ENCODE data around the gene ANKRD7.

The ANKRD7 gene

GRCh38 chr7:118195837-118196474 is 28.5 kb upstream of the ANKRD7 start:
- no peak overlapping the region for H3K9ac ChIP-seq (ENCODE audit: low read length)
- H3K27me3 ChIP-seq (replicated peaks; ENCODE audit: control insufficient read depth, insufficient read depth, low read length) = no peaks in the 10 kb centered on the region
- no peaks in the 10 kb centered on the region for H3K9me3 ChIP-seq (ENCODE audit: control insufficient read depth, low read length)
- H3K4me1 ChIP-seq (ENCODE audit: control insufficient read depth, insufficient read depth, low read length) = no peaks in the 10 kb centered on the region
- peak; percentile 84 for DNase-seq (ENCODE audit: low read depth)
- no peak overlapping the region for H3K4me3 ChIP-seq (ENCODE audit: low read length)
- peaks cover 29% of the 10 kb centered on the region for H3K36me3 ChIP-seq (ENCODE audit: control insufficient read depth, insufficient read depth, low read length, severe bottlenecking)

DNA sequence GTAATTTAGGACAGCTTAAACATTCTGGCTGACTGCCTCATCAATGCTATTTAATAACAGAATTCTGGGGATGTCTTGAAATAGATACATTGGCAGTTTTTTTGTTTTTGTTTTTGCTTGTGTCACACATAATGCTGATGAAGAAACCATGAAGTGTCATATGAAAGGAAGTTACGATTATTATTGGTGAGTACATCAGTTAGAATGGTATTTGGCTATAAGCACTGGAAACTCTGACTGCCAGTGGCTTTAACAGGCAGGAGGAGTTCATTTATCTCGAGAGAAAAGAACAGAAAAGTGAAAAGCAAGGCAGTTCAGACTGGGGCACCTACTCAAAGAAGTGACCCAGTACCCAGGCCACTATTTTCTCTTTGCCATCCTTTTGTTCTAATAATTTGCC is 22.4 kb upstream of the ANKRD7 start:
- Histone ChIP-seq H3K9ac (ENCODE audit: low read length) (no peak overlapping the region), H3K9me3 (ENCODE audit: control insufficient read depth, low read length) (no peaks in the 10 kb centered on the region), H3K27me3 (replicated peaks; ENCODE audit: control insufficient read depth, insufficient read depth, low read length) (no peaks in the 10 kb centered on the region), H3K4me3 (ENCODE audit: low read length) (no peak overlapping the region), H3K36me3 (ENCODE audit: control insufficient read depth, insufficient read depth, low read length, severe bottlenecking) (no peaks in the 10 kb centered on the region), H3K4me1 (ENCODE audit: control insufficient read depth, insufficient read depth, low read length) (peaks cover 7% of the 10 kb centered on the region)
- DNase-seq (ENCODE audit: low read depth) = no peak

DNA sequence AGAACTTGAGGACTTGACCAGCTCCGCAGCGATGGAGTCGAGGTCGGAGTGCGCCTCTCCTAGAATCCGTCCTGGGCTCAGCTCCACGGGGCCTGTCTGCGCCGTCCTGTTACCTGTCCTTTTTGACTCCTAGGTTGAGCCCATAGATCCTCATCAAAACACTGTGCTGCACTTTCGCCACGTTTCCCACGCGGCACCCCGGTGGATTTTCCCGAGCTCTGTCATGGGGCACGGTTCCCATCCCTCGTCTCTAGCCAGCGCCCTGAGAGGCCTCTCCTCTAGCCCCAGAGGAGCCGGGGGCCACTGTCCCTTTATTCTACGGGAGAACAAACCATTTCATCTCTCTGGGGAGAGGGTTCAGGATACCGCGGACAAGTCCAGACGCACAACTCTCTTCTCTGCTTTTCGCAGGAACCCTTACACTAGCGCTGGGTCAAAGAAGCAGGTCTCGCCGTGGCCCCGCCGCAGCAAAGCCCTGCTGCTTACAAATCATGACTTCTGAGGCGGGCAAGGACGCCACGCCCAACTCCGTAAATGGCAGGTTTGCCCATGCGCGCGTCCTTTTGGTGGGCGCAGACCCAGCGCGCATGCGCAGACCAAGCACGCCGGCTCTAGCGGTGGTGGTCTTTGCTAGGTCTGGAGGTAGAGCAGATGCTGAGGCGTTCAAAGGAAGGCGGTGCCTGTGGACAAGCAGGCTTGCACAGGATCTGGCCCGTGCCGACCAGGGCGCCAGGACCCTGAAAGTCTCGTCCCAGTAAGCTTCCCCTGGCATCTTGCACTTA is 10.3 kb upstream of the ANKRD7 start:
- peak; percentile 82 for DNase-seq (ENCODE audit: low read depth)
- no peaks in the 10 kb centered on the region for H3K27me3 ChIP-seq (replicated peaks; ENCODE audit: control insufficient read depth, insufficient read depth, low read length)
- peak overlapping the region; percentile 93 for H3K4me3 ChIP-seq (ENCODE audit: low read length)
- H3K36me3 ChIP-seq (ENCODE audit: control insufficient read depth, insufficient read depth, low read length, severe bottlenecking) = no peaks in the 10 kb centered on the region
- H3K9me3 ChIP-seq (ENCODE audit: control insufficient read depth, low read length) = no peaks in the 10 kb centered on the region
- H3K9ac ChIP-seq (ENCODE audit: low read length) = peak overlapping the region; percentile 87
- H3K4me1 ChIP-seq (ENCODE audit: control insufficient read depth, insufficient read depth, low read length) = peaks cover 3% of the 10 kb centered on the region

DNA sequence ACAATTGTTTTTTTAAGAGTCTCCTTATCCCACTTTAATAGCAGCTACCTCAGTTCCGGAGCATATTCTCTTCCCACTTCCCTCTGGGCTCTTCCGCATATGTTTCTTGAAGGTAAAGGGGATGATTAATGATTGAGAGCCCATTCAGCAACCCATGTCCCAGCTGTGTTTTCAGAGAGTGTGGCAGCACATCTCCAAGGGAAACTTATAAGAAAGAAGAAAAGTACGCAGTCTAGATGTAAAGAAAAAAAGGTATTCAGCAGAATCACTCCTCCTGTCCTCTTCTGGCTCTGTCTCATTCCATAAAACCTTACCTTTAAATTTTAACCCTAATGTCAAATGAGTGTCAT is 9.7 kb upstream of the ANKRD7 start:
- H3K36me3 ChIP-seq (ENCODE audit: control insufficient read depth, insufficient read depth, low read length, severe bottlenecking) = no peaks in the 10 kb centered on the region
- H3K27me3 ChIP-seq (replicated peaks; ENCODE audit: control insufficient read depth, insufficient read depth, low read length) = no peaks in the 10 kb centered on the region
- peaks cover 3% of the 10 kb centered on the region for H3K4me1 ChIP-seq (ENCODE audit: control insufficient read depth, insufficient read depth, low read length)
- peak overlapping the region; percentile 87 for H3K9ac ChIP-seq (ENCODE audit: low read length)
- H3K9me3 ChIP-seq (ENCODE audit: control insufficient read depth, low read length) = no peaks in the 10 kb centered on the region
- DNase-seq (ENCODE audit: low read depth) = no peak
- peak overlapping the region; percentile 93 for H3K4me3 ChIP-seq (ENCODE audit: low read length)

DNA sequence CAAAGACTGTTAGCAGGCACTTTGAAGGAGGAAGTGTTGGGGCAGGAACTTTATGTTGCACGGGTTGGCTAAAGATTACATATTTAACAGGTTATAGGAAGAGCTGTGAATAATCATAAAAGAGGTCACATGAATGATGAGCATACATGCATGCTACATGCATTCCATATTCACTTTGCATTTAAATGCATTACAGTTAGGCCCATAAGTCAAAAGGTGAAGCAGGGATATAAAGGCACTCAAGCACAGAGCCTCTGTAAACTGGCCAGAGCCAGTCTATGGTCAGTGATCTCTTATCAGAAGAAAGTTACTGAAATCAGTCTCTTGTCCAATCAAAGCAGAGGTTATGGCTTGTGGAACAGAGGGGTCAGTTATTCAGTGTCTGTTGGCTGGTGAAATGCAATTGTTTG is 7.3 kb upstream of the ANKRD7 start:
- no peaks in the 10 kb centered on the region for H3K27me3 ChIP-seq (replicated peaks; ENCODE audit: control insufficient read depth, insufficient read depth, low read length)
- H3K9ac ChIP-seq (ENCODE audit: low read length) = no peak overlapping the region
- H3K4me3 ChIP-seq (ENCODE audit: low read length) = no peak overlapping the region
- no peaks in the 10 kb centered on the region for H3K9me3 ChIP-seq (ENCODE audit: control insufficient read depth, low read length)
- no peaks in the 10 kb centered on the region for H3K36me3 ChIP-seq (ENCODE audit: control insufficient read depth, insufficient read depth, low read length, severe bottlenecking)
- peaks cover 3% of the 10 kb centered on the region for H3K4me1 ChIP-seq (ENCODE audit: control insufficient read depth, insufficient read depth, low read length)
- DNase-seq (ENCODE audit: low read depth) = no peak

- Histone ChIP-seq H3K4me1 (ENCODE audit: control insufficient read depth, insufficient read depth, low read length) (peaks cover 3% of the 10 kb centered on the region), H3K4me3 (ENCODE audit: low read length) (no peak overlapping the region), H3K27me3 (replicated peaks; ENCODE audit: control insufficient read depth, insufficient read depth, low read length) (no peaks in the 10 kb centered on the region), H3K36me3 (ENCODE audit: control insufficient read depth, insufficient read depth, low read length, severe bottlenecking) (no peaks in the 10 kb centered on the region), H3K9me3 (ENCODE audit: control insufficient read depth, low read length) (no peaks in the 10 kb centered on the region), H3K9ac (ENCODE audit: low read length) (no peak overlapping the region)
- DNase-seq (ENCODE audit: low read depth) = no peak
These were observed 5.9 kb upstream of the ANKRD7 start for GRCh38 chr7:118218413-118219156.

DNA sequence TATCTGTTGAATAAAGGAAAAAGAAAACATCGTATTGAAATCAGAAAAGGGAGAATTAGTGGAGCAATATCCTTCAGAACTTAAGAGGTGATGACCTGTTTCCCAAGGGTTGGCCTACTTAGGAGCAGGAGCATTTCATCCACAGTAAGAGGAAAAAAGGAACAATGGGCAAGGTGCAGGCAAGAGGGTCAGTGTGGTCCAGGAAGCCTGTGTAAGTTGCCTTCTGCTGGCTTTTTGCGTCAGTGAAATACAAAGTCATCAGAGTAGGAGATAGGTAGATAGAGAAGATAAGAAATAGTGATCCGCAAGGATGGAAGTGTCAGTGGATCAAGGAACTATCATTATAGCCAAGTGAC is 5.4 kb upstream of the ANKRD7 start:
- H3K4me1 ChIP-seq (ENCODE audit: control insufficient read depth, insufficient read depth, low read length) = peaks cover 3% of the 10 kb centered on the region

DNA sequence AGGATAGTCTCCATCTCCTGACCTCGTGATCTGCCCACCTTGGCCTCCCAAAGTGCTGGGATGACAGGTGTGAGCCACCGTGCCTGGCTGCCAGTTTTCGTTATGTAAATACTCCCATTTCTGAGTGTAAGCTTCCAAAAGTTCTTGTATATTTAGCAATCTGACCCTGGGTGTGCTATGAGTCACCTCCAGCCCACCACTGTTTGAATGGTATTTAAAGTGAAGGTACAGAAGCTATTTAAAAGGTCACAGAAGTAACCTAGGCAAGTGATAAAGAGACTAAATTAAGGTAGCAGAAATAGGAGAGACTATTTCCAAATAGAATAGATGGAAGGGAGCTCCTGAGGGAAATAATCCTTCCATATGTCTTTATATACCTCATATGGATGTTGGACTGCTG is 3.9 kb upstream of the ANKRD7 start:
- Histone ChIP-seq H3K4me1 (ENCODE audit: control insufficient read depth, insufficient read depth, low read length) (no peaks in the 10 kb centered on the region), H3K9ac (ENCODE audit: low read length) (no peak overlapping the region), H3K9me3 (ENCODE audit: control insufficient read depth, low read length) (no peaks in the 10 kb centered on the region), H3K4me3 (ENCODE audit: low read length) (no peak overlapping the region), H3K36me3 (ENCODE audit: control insufficient read depth, insufficient read depth, low read length, severe bottlenecking) (no peaks in the 10 kb centered on the region), H3K27me3 (replicated peaks; ENCODE audit: control insufficient read depth, insufficient read depth, low read length) (no peaks in the 10 kb centered on the region)
- DNase-seq (ENCODE audit: low read depth) = no peak

More for the DNA sequence above, 5.4 kb upstream of the ANKRD7 start:
- Histone ChIP-seq H3K36me3 (ENCODE audit: control insufficient read depth, insufficient read depth, low read length, severe bottlenecking) (no peaks in the 10 kb centered on the region), H3K4me3 (ENCODE audit: low read length) (no peak overlapping the region), H3K9me3 (ENCODE audit: control insufficient read depth, low read length) (no peaks in the 10 kb centered on the region), H3K27me3 (replicated peaks; ENCODE audit: control insufficient read depth, insufficient read depth, low read length) (no peaks in the 10 kb centered on the region), H3K9ac (ENCODE audit: low read length) (no peak overlapping the region)
- no peak for DNase-seq (ENCODE audit: low read depth)

GRCh38 chr7:118222591-118222990 is 1.9 kb upstream of the ANKRD7 start:
- Histone ChIP-seq H3K9ac (ENCODE audit: low read length) (no peak overlapping the region), H3K4me3 (ENCODE audit: low read length) (no peak overlapping the region), H3K9me3 (ENCODE audit: control insufficient read depth, low read length) (no peaks in the 10 kb centered on the region), H3K4me1 (ENCODE audit: control insufficient read depth, insufficient read depth, low read length) (no peaks in the 10 kb centered on the region), H3K36me3 (ENCODE audit: control insufficient read depth, insufficient read depth, low read length, severe bottlenecking) (no peaks in the 10 kb centered on the region), H3K27me3 (replicated peaks; ENCODE audit: control insufficient read depth, insufficient read depth, low read length) (no peaks in the 10 kb centered on the region)
- DNase-seq (ENCODE audit: low read depth) = no peak

- peaks cover 4% of the 10 kb centered on the region for H3K4me1 ChIP-seq (ENCODE audit: control insufficient read depth, insufficient read depth, low read length)
- no peaks in the 10 kb centered on the region for H3K27me3 ChIP-seq (replicated peaks; ENCODE audit: control insufficient read depth, insufficient read depth, low read length)
- no peaks in the 10 kb centered on the region for H3K9me3 ChIP-seq (ENCODE audit: control insufficient read depth, low read length)
- H3K36me3 ChIP-seq (ENCODE audit: control insufficient read depth, insufficient read depth, low read length, severe bottlenecking) = no peaks in the 10 kb centered on the region
- DNase-seq (ENCODE audit: low read depth) = no peak
- H3K4me3 ChIP-seq (ENCODE audit: low read length) = no peak overlapping the region
- H3K9ac ChIP-seq (ENCODE audit: low read length) = no peak overlapping the region
These were observed 8.3 kb downstream of the ANKRD7 start for GRCh38 chr7:118232837-118233236.

DNA sequence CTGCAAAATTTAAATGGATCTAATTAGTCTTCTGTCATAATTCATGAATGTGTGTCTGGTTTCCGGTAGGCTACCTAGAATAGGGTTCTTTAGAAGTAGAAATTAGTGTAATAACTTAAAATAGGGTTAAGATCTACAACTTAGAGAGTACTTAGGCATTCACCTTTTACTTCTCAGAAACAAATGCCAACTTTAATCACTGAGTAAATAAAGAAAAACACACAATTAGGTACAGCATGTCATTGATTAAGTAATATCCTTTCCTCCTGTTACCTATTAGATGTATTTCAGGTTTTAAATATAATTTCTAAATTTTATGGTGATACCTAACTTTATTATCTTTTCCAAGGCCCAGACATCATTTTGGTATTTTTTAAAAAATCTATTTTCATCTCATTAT is 9.3 kb downstream of the ANKRD7 start:
- Histone ChIP-seq H3K9ac (ENCODE audit: low read length) (no peak overlapping the region), H3K36me3 (ENCODE audit: control insufficient read depth, insufficient read depth, low read length, severe bottlenecking) (no peaks in the 10 kb centered on the region), H3K9me3 (ENCODE audit: control insufficient read depth, low read length) (no peaks in the 10 kb centered on the region), H3K27me3 (replicated peaks; ENCODE audit: control insufficient read depth, insufficient read depth, low read length) (no peaks in the 10 kb centered on the region), H3K4me1 (ENCODE audit: control insufficient read depth, insufficient read depth, low read length) (peaks cover 4% of the 10 kb centered on the region), H3K4me3 (ENCODE audit: low read length) (no peak overlapping the region)
- DNase-seq (ENCODE audit: low read depth) = no peak

Measured in adipocyte (in vitro differentiated cells).